ENCODE measurements around the gene PPIF.

Gene PPIF

GRCh38 chr10:79347894-79348639 lies 798 bp downstream of the PPIF start:
- FAIRE-seq (no peak), DNase-seq (ENCODE audit: low spot score) (peak; percentile 51)

DNA sequence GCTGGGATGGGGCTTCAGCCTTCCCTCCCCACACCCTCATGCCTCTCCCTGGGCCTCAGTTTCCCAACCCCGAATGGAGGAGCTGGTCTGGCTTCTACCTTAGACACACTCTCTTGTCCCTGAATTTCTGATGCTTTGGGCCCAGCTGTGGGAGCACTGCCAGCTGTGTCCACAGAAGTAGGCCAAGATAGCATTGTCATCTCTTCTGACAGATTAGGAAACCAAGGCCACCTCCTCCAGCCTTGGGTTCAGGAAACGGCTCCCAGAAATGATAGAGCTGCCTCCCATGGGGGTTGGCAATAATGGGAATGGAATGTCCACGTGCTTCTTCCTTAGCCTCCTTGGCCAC lies 1.3 kb downstream of the PPIF start:
- no peak for FAIRE-seq

DNA sequence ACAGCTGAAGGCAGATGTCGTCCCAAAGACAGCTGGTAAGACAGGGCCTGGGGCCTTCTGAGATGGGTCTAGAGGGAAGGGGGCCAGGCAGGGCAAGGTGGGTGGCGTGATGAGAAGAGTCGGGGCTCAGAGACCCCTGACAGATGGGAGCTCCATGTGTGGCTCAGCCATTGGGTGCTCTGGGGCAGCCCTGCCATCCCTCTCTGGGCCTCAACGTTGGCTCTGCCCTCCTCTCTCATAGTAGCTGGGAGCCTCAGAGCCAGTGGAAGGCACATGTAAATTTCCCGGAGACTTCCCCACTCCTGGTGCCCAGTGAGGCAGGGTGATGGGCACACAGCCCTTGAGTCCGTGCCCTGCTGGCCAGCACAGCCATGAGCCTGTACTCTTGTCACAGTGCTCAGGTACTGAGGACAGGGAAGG lies 1.8 kb downstream of the PPIF start:
- FAIRE-seq (no peak), DNase-seq (ENCODE audit: low spot score) (no peak)

More for the DNA sequence above, 1.3 kb downstream of the PPIF start:
- DNase-seq (ENCODE audit: low spot score), result no peak

DNA sequence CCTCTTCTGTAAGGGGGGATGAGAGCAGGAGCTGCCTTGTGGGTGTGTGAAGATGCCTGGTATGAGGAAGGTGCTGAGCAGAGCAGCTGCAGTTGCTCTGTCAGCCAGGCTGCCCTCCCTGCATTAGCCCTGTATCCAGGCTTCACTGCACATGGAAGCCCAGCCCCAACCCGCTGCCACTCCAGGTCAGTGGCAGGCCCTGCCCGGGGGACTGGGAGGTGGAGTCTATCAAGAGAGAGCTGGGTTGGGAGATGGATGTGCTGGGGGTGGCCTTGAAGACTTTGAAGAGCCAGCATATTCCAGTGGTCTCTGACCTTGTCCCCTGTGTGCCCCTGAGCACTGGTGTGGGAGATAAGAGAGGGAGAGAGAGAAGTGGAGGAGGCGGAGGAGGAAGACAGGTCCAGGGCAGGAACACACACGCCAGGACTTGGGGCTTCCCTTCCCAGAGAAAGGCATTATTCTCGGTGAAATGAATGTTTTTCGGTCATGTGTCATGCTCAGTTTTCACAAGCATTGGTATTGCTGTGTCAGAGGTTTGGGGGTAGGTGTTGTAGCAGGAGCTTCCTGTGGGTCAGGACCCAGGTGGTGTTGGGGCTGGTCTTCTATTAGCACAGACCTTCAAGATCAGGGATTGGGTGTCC lies 2.6 kb downstream of the PPIF start:
- no peak for FAIRE-seq
- no peak for DNase-seq (ENCODE audit: low spot score)

DNA sequence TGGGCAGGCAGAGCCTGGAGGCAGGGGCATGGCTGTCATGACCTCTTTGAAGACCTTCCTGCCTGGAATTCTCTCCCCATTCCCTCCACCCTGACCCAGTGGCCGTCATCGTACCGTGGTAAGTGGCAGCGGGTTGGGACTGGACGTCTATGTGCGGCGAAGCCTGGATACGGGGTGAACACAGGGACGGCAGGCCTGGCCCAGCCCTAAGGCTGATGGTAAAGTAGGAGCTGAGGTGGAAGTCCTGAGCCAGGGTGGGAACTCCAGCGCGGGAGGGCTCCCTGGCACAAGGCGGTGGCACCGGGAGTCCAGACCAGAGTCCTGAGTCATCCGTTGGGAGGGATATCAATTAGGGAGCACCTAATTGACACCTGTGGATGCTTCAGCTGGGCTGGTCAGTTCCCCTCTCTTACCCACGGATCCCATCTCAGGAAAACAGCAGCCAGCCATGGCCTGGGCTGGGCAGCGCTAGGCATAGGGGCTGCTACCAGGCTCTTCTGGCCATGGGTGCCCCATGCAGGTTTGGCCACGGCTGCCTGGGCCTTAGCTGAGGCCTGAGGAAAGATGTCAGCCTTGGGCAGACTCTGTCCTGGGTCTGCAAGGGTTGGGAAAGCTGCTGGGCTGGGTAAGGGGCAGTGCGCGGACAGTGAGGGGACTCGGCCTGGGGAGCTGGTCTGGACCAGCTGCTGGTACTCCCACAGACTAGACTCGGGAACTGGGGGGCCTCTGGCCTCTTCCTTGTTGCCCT lies 3.3 kb downstream of the PPIF start:
- DNase-seq (ENCODE audit: low spot score) (no peak), FAIRE-seq (no peak)

GRCh38 chr10:79351332-79351731 lies 4.1 kb downstream of the PPIF start:
- DNase-seq (ENCODE audit: low spot score), result no peak
- no peak for FAIRE-seq

GRCh38 chr10:79352035-79352877 lies 5.0 kb downstream of the PPIF start:
- FAIRE-seq (no peak), DNase-seq (ENCODE audit: low spot score) (no peak)

GRCh38 chr10:79353000-79353406 lies 5.7 kb downstream of the PPIF start:
- DNase-seq (ENCODE audit: low spot score) (no peak), FAIRE-seq (no peak)

GRCh38 chr10:79353726-79354125 lies 6.5 kb downstream of the PPIF start:
- no peak for FAIRE-seq
- no peak for DNase-seq (ENCODE audit: low spot score)

- FAIRE-seq, result no peak
- DNase-seq (ENCODE audit: low spot score), result no peak
Observed at GRCh38 chr10:79354141-79354540, 6.9 kb downstream of the PPIF start.

GRCh38 chr10:79354615-79355014 lies 7.3 kb downstream of the PPIF start:
- no peak for FAIRE-seq
- DNase-seq (ENCODE audit: low spot score), result no peak

- no peak for DNase-seq (ENCODE audit: low spot score)
Observed at GRCh38 chr10:79355420-79356017, 8.2 kb downstream of the PPIF start.

GRCh38 chr10:79356104-79356503 lies 8.8 kb downstream of the PPIF start:
- DNase-seq (ENCODE audit: low spot score) (no peak), FAIRE-seq (no peak)

More at GRCh38 chr10:79355420-79356017, 8.2 kb downstream of the PPIF start:
- no peak for FAIRE-seq

DNA sequence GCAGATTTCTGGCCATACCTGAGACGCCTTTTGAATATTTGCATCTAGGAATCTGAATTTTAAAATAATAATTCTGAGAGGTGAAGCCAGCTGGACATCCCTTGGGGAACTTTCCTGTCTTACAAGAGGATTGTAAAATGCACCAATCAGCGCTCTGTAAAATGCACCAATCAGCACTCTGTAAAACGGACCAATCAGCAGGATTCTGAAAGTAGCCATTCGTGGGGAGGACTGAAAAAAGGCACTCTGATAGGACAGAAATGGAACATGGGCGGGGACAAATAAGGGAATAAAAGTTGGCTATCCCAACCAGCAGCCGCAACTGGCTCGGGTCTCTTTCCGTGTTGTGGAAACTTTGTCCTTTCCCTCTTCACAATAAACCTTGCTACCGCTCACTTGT lies 9.9 kb downstream of the PPIF start:
- FAIRE-seq, result no peak
- no peak for DNase-seq (ENCODE audit: low spot score)

DNA sequence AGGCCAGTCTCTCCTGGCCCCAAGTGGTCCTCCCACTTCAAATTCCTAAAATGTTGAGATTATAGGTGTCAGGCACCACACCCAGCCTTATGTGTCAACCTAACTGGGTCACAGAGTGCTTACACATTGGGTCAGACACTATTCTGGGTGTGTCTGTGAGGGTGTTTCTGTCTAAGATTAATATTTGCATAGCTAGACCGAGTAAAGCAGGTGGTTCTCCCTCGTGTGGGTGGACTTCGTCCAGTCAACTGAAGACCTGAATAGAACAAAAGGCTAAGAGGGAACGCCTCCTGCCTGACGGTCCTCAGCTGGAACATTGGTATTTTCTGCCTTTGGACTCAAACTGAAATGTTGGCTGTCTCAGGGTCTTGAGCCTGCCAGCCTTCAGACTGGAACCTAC lies 11.5 kb downstream of the PPIF start:
- no peak for DNase-seq (ENCODE audit: low spot score)
- FAIRE-seq, result no peak

- FAIRE-seq, result no peak
- DNase-seq (ENCODE audit: low spot score), result no peak
Observed at GRCh38 chr10:79359816-79360498, 12.7 kb downstream of the PPIF start.

- FAIRE-seq, result no peak
- no peak for DNase-seq (ENCODE audit: low spot score)
Observed at GRCh38 chr10:79360499-79361342, 13.5 kb downstream of the PPIF start.

DNA sequence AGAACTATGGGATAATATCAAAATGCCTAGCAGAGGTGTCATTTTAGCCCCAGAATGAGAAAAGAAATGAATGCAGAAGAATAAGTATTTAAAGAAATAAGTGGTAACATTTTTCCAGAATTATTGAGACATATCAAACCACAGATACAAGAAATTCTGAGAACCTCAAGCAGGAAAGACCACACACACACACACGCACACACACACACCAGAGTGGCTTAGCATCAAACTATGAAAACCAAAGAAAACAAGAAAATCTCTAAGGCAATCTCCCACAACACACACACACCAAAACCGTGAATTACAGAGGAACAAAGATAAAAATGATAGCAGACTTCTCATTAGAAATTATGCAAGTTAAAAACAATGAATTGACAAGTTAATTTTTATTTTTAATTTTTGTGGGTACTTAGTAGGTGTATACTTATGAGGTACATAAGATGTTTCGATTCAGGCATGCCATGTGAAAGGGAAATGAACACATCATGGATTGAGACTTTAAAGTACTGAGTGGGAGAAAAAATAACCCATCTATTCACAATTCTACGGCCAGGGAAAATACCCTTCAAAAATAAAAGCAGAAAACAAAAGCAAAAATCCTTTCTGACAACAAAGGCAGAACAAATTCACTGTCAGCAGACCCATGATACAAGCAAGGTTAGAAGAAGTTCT lies 14.6 kb downstream of the PPIF start:
- DNase-seq (ENCODE audit: low spot score) (no peak), FAIRE-seq (no peak)
